Hepatocyte (in vitro differentiated cells): Measurements from ENCODE around the gene DAPK2.

ENCODE experiments used
- CTCF ChIP-seq: fragments of 200-600 bp; sonication (generic); IDR thresholded peaks from 2 replicates; pipeline ENCODE4 v1.5.1; 2016; ENCODE audit warnings: antibody characterized with exemption, mild to moderate bottlenecking; ENCODE audit not compliant: poor library complexity
- EZH2 ChIP-seq: fragments of 200-600 bp; sonication (generic); IDR thresholded peaks from 2 replicates; pipeline ENCODE4 v1.6.1; 2016; ENCODE audit warnings: antibody characterized with exemption, mild to moderate bottlenecking, borderline replicate concordance

DNA sequence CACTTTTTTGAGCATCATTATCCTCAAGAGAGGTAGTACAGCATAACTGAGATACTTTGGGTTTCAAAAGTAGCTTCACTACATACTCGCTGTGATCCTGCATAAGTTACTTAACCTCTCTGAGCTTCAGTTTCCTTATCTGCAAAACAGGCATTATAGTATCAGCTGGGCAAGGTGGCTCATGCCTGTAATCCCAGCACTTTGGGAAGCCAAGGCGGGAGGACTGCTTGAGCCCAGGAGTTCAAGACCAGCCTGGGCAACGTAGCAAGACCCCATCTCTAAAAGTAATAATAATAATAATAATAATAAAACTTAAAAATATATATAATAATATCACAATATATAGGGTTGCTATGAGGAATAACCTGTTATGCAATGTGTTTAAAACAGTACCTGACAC, 36.5 kb upstream of the DAPK2 start:
- TF ChIP-seq CTCF (no peak), EZH2 (no peak)
